Stimulated activated CD8-positive, alpha-beta memory T cell treated with anti-CD3 and anti-CD28 coated beads, Interleukin-7, amount 100 ng/mL, for 1 hour (primary cell): ENCODE data around the gene GPC5.

Source experiments
- DNase-seq, 2 donors: peaks; one replicate each; pipeline ENCODE4 v3.0.0-alpha.2; 2020; ENCODE audit warnings: low read depth in 2 of 2

The GPC5 gene

DNA sequence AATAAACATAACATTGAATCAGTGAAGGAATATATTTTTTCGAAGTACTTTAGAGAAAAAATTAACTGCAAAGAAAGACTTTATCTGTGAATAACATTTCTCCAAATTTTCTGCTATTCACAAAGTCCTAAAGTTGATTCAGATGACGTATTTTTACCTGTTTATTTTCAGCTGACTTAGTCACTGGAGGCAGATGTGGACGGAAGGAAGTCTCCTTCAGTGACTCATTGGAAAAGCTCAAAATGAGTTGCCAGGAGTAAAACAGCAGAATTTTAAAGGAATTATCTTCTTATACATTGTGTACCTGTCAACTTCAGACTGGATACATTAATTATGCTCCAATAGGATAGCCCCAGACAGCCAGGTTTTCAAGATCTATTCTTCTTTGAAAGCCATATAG, 1148.8 kb downstream of the GPC5 start:
- no peak for DNase-seq

DNA sequence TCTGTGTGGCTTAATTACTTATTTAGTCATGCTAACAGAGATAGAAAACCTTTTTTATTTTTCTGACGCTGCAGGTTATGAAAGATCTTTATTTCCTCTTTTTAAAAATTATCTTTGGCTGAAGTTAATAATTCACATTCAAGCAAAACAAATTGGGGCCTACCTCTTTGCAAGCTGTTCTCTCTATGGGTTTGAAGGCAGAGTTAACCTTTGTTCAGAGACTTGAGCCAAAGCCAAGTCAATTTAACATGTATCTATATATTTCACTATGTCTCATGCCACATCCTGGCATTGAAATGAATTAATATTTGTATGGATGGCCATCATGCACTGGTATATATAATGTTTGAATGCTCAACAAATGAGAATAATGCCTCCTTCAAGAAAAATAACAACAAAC, 1150.9 kb downstream of the GPC5 start:
- DNase-seq, result no peak

DNA sequence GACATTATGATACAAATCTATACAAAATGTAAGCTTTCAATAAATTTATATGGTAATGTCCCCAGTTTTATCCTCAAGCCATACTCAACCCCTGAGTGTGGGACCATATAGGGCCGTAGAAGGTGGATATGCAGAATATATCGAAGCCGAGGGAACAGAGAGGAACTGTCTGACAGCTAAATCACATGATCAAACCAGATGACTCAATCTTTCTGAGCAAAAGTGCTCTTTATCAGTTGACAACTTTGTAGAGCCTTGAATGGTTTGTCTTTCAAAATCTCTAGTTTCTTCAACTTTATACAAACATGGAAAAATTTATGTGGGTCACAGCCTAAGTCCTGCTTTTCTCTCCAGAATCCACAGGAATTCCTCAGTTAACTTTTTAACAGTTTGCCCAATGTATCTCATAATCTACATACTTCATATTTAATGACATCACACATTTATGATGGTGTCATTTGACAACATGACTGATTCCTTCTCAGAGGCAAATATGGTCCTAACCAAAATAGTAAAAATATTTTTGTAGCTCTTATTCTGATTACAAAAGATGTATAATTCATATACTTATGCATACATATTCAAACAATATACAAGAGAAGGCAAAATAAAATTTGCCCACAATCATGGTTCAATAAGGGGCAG, 1155.2 kb downstream of the GPC5 start:
- no peak for DNase-seq

DNA sequence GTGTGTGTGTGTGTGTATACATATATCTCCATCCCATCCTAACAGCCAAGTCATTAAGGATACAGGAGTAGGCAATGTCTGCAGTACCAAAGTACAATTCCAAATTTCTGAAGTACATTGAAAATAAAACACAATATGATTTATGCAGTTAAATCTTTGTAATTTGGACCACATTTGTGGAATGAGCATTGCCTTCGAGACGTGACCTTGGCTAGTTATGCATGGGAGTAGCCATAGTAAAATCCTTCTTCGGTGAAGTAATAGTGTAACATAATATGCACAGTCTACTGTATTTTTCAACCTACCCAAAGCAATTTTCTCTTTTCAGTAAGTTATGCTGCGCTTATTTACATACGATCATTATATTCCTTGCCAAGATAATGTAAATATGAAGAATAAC, 1162.5 kb downstream of the GPC5 start:
- no peak for DNase-seq

DNA sequence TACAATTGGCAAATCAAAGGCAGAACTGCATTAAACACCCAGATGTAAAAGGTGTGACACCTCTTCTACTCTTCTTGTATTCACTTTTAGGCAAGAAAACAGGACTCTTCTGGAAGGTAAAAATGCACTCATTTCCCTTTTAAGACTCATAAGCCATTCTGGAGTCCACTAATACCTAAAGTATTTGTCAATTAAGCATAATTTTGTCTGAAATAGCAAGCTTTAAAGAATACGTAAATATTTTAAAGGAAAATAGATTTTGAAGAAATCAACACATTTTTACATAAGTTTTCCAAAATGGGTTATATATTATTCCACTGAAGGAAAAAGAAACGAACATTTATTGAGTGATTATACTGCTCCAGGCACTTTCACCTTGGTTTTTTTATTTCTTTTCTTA, 1166.5 kb downstream of the GPC5 start:
- DNase-seq, result no peak

DNA sequence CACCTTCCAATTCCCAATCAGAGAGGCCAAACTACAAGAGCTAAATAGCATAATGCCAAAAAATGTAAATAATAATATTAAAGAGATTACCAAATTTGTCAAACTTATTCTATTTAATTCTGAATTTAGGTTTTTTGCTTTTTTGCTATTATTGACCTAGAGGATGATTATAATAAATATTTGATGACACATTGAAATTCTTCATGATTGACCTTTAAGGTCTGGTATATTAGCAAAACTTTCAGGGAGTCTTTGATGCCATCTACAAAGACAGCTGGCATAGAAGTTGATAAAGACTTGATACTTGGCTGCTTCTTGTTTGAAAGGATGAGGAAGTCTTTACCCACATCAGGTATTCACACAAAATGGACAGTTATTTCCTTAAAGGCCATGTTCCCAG, 1168.3 kb downstream of the GPC5 start:
- DNase-seq, result no peak

DNA sequence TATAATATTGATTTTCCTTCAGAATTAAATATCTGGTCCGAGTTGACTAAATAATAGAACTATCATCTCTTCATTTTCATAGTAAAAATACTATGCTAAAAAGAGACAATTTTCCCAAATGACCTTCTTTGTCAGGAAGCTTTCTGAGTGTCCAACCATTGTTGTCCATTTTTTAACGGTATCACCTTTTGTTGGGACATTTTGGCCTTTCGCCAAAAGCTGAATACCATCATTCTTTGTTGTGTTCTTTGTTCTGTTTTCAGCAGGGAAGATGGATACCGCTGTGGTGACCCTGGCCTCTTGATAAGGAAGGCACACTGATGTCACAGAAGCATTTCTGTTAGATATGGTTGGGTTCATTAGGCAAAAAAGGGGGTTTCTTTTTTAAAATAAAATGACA, 1173.8 kb downstream of the GPC5 start:
- no peak for DNase-seq

DNA sequence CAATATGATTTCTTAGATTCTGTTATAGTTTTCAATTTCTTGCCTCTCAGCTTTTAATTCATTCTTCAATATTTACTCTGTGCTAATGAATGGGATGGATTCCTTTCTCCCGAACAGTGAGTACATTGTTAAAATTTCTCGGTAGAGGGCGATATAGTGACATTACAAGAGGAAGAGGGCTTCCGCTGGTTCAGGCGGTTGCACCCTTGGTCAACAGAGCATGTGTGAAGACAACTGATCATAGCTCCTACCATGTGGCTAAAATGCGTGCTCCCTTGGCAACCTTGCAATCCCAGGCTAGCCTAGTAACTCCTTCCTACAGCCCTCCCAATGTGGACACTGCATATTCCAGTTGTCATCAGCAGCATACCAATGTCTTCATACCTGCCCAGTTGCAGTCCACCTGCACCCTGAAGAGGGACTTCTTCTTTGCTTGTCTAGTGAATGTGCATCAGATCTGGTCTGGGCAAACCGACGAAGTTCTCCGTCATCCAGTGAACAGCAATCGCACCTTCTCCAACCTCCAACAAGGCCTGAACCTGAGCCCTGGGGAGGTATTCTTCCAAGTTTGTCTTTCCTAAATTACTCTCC, 1175.1 kb downstream of the GPC5 start:
- DNase-seq, result no peak

DNA sequence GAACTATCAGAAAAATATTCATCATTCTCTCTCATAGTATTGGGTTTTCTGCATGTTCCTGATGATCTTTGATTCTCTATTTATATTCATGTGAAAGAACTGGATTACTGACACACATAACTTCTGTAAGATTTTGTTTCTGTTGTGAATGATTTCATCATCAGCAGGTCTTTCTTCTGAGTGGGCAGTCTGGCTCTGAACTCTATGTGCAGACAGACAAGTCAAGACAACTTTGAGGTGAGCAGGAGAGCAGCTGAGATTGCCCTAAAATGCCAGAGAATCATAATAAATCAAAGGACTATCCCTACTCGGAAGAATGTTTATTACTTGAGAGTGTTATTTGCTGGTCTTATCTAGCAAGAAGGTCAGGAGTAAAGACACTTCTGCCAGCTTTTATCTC, 1176.1 kb downstream of the GPC5 start:
- DNase-seq, result no peak

DNA sequence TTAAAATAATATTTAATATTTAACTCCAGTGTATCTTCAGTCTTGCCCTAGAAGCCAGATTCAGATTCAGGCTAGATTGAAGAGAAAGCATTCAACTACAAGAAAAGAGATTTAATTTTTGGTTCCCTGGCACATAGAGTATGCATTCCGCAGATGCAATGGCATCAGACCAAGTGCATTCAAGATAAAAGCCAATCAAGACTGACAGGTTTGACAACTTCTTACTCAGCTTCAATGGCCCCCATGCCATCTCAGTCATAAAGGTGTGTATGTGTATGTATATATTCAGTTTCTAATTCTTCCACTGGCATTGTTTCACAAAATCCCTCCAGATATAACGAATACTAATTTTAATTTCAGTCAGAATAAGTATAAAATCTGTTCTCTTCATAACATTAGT, 1177.4 kb downstream of the GPC5 start:
- no peak for DNase-seq

DNA sequence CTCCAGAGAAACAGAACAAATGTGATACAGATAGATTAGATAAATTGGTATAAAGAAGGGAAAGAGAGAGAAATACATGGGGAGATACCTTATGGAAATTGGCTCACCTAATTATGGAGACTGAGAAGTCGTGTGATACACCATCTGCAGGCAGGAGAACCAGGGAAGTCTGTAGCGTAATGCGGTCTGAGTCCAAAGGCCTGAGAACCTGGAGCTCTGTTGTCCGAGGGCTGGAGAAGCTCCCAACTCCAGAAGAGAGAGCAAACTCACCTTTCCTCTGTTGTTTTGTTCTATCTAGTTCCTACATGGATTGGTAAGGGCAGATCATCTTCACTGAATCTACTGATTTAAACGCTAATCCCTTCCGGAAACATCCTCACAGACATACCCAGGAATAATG, 1179.9 kb downstream of the GPC5 start:
- DNase-seq, result no peak

DNA sequence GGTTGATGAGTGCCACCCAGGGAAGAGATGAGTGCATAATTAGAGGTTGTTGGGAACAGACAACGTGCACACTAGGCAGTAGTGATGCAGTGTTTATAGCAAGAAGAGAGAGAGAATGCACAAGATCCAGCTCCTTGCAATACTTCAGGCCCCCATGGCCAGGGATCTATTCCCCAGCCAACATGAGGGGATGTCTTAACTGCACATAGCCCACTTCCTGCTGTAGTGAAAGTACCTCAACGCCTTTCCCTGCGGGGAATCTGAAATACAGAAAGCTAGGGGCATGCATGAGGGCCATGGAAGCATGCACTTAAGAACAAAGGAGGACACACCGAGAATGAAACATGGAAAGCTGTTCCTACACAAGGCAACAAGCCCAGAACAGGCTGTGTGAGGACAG, 1191.5 kb downstream of the GPC5 start:
- no peak for DNase-seq

DNA sequence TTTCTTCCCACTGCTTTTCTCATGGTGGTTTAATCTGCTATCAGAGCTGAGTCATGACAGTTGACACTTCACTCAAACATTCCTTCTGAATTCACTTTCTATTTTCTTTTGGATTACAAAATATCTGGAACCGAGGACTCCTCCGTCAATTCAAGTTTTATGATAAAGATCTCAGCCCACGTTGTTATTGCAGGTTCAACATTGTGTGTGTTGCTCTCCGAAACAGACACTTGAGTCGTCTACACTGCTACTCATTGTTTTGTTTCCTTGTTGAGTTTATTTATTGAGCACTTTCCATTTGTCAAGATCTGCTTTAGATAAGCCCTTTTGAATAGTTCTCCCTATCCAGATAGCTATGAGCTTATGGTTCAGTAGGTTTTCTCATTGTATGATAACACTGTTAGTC, 1192.1 kb downstream of the GPC5 start:
- no peak for DNase-seq

DNA sequence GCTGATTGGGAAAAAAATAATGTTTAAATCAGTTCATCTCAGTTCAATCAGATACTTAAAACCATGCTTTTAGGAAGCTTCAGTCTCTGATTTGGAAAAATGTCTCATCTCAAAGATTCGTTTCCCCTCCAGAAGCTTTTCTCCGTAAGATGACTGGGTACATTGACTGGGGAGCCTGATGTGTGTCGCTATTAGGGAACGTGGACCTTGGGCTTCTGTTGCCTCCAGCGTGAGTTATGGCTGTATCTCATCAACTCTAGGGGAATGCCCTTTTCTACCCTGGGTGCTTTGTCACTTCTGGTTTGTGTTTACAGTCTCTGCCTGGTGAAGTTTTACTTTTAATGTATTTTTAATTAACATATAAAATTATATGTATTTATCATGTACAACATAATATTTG, 1192.7 kb downstream of the GPC5 start:
- no peak for DNase-seq

DNA sequence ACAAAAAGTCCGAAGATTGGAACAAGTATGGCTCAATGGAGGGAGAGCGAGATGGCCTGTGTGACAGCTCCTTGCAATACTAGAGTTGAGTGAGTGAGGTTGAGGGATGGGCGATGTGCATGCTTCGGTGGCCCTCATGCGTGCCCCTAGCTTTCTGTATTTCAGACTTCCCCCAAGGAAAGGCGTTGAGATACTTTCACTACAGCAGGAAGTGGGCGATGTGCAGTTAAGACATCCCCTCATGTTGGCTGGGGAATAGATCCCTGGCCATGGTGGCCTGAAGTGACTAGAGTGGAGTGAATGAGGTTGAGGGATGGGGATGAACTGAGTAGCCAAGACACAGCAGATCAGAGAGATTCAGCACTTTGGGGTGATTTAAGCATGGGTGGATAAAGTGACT, 1194.3 kb downstream of the GPC5 start:
- no peak for DNase-seq

DNA sequence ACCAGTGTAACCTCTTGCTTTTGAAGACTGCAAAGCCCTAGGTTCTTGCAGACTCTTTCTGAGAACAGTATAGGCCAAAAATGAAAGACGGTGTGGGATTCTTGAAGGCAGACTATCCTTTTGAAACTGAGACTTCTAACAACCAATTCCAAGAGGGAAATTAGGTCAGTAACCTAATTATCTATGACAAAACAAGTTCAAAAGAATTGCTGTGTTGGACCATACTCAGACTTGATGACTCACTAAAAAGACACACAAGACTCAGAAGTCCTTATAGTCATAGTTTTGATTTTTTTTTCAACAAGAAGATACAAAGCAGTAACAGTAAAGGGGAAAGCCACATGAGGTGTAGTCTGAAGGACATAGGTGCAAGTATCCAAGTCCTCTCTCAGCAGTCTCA, 1204.1 kb downstream of the GPC5 start:
- no peak for DNase-seq

DNA sequence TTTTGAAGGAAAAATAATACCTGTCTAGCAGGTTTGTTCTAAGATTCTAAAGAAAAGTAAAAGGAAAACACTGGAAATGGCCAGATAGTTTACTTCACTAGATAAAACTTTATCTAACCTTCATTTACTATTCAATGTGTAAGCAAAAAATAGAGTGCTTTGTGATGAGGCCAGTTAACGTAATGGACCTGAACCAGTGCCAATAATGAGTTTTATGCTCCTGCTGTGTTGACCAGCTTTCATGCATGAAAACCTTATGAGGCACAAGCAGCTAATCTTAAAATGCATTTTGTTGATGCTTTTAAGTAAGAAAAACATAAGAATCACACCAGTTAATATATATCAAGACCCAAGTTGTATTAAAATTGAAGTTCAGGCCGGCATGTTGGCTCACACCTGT, 1211.0 kb downstream of the GPC5 start:
- DNase-seq, result no peak

DNA sequence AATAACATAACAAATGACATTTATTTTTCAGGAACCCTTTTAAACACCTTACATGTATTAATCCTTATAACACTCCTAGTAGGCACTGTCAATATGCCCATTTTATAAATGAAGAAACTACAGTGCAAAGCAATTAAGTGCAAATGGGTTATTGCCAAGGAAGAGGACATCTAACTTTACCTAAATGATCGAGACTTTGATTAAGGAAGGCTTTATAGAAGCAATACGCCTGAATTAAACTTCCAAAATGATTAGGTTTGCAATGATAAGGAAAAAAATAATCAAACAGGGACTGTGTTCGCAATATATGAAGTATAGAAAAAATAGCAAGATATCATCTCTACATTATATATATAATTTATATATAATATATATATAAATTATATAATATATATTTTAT, 1214.5 kb downstream of the GPC5 start:
- DNase-seq, result no peak

DNA sequence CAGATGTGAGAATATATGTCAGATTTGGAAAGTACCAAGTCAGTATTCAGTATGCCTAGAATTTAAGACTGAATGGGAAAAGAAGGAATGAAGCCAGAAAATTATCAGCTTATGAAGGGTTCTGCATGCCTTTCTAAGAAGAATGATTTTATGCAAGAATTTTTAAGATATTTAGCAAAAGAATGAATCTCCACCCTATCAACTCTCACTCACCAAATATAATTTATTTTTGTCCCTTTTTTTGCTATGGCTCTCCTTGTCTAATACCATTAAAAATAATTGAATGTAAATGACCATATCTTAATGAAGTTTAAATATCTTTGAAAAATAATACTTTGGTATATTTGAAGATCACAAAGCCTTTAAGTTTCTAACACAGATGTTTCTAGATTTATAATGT, 1215.5 kb downstream of the GPC5 start:
- no peak for DNase-seq

DNA sequence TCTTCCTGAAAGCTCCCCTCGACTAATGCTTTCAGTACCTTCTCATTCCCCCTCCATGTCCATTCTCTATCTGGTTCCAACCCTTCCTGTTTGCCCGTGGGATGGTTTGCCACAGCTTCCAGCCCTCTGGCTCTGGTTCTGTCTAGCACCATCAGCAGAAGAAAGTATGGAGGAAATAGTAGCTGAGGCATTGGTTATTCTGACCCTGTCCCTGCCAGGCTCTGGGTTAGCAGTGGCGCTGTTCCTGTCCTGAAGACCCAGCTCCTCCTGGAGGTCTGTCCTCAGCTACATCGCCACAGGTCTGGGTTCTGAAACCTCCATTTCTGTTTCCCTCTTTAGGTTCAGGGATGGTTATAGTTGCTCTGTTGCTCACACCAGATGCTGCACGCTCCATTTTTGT, 1223.6 kb downstream of the GPC5 start:
- no peak for DNase-seq

DNA sequence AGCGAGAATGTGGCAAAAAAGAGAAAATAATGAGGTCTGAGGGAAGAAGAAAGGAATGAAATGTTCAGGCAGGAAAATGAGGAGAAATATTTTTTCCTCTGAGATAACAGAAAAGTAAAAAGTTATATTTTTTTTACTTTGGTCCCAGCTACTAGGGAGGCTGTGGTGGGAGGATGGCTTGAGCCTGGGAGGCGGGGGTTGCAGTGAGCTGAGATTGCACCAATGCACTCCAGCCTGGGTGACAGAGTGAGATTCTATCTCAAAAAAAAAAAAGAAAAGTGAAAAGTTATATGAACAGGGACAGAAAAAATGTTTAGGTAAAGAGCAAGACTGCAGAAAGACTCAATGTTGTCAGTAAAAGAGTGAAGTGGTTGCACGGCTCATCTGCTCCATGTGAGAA, 1224.5 kb downstream of the GPC5 start:
- no peak for DNase-seq

DNA sequence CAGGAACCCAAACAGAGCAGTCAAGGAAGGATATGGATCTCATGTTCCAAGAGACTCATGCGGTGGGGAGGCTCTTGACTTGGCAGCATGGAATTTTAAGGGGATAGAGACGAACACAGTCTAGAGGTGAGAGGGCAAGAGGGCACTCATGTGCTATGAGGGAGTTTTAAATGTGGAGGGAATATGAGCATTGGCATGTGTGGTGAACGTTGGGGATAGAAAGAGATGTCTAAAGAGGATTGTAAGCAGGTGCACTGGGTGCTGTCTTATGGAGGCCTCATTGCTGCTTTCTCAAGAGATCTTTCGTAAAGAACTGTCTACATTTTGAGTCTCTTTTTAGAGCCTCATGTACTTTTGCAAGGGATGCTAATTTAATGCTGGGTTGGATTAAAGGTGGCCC, 1227.9 kb downstream of the GPC5 start:
- DNase-seq, result no peak

DNA sequence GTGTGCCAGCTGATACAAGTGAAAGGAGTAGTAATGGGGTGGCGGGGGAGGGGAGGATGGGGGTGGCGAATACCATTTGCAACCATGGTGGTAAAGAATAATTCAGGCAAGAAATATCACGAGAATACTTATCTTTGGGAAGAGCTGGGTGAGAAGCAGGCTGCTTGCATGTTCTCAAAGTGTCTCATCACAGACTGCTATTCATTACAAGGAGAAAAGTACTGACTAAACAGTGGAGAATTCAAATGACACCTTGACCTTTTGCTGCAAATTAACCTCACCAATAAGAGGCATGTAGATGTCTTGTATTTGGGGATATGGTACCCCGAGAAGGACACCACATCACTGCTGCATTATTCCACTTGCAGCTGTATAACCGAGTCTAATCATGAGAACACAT, 1242.5 kb downstream of the GPC5 start:
- DNase-seq, result no peak

DNA sequence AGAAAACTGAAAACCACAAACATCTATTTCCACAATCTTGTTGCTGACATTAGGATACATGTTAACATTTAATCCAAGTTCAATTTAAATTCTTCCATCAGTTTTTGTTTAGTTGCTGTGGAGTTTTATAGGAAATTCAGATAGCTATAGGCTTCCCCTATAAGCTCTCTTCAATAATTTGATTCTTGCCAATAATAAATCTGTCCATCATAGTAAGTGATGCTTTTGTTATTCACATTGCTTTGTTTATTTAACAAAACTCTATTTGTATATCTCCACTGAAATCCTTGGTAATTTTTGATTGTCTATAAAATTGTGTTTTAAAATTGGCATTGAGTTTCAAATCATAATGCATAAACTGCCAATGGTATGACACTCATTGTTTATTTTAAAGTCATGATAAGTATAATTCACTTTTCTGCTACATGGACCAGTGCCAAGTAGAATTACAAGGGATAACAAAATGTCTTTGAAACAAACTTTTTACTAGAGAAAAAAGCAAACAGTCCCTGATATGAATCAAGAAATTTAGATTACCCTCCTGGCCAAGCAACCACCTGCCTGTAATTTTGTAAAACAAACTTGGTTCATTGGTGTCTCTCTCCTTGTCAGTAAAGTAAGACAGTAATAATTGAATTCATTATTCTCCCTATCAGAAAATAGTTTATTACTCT, 1250.9 kb downstream of the GPC5 start:
- DNase-seq, result no peak
